ENCODE measurements around the gene SMTNL2. TPM values are rescaled to one million over a fixed set of nuclear protein-coding genes. Genes with fewer than 3 reads are reported as not detected.
"Not testable (repeated sequence)": the region's sequence is repeated elsewhere in the genome, so short reads cannot be mapped to it uniquely, and the experiment has no call there.

The SMTNL2 gene
- polyA plus RNA-seq, 1 of the 3 experiments (the other 2 are of a cell fraction), result not detected

- DNase-seq, result no peak
- Histone ChIP-seq H3F3A (replicated peaks; ENCODE audit: insufficient read depth) (no peaks in the 10 kb centered on the region), H3K27me3 (ENCODE audit: insufficient read depth) (peaks cover 13% of the 10 kb centered on the region; the same call in 1 of the 2 replicates), H3K79me2 (ENCODE audit: insufficient read depth) (no peaks in the 10 kb centered on the region), H3K9me2 (no peaks in the 10 kb centered on the region), H3K9ac (no peak overlapping the region), H3K4me1 (ENCODE audit: control insufficient read depth in 1 of 2, insufficient read depth in 2 of 2, low read depth in 1 of 2, low read length in 1 of 2) (no peaks in the 10 kb centered on the region; a peak in 1 of 4 replicates), H2AFZ (ENCODE audit: low read depth) (no peak overlapping the region), H3K9me3 (0 out of 2 replicates have a peak, but pooled peaks cover 6% of the 10 kb centered on the region), H3K36me3 (replicated peaks in 1 of 2; ENCODE audit: control insufficient read depth in 1 of 2, insufficient read depth in 2 of 2, low read length in 1 of 2) (no peaks in the 10 kb centered on the region), H3K4me2 (no peak overlapping the region), H3K4me3 (ENCODE audit: low read depth in 2 of 2, low read length in 1 of 2) (no peak overlapping the region), H3K27ac (ENCODE audit: low read depth in 2 of 2, low read length in 1 of 2) (no peak overlapping the region), H4K20me1 (ENCODE audit: insufficient read depth) (no peaks in the 10 kb centered on the region)
- TF ChIP-seq, protein P1, sequence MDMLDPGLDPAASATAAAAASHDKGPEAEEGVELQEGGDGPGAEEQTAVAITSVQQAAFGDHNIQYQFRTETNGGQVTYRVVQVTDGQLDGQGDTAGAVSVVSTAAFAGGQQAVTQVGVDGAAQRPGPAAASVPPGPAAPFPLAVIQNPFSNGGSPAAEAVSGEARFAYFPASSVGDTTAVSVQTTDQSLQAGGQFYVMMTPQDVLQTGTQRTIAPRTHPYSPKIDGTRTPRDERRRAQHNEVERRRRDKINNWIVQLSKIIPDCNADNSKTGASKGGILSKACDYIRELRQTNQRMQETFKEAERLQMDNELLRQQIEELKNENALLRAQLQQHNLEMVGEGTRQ (IDR thresholded peaks at IDR 0.05; ENCODE audit: borderline replicate concordance, low read depth, low read length), result no peak
- no peak for TF ChIP-seq TCF12 (IDR thresholded peaks at IDR 0.05)
- no peak for TF ChIP-seq ELF1 (IDR thresholded peaks at IDR 0.05)
- 69% methylated on average over 1 of the region's 1 CpG for WGBS (ENCODE audit: low lambda C conversion rate)
- CTCF ChIA-PET, result interaction anchor here (0.7 to 7.1 kb wide), 6 partner anchors 17 to 55 kb away, joined by 3 to 237 read pairs (median 3); no protein-coding TSS in a partner anchor
- POLR2A ChIA-PET, result no interaction called here
Measured at GRCh38 chr17:4622375-4622774, 38.0 kb downstream of the SMTNL2 start.

GRCh38 chr17:4623249-4623648, 38.9 kb downstream of the SMTNL2 start:
- no peak for DNase-seq
- Histone ChIP-seq H3K27ac (ENCODE audit: low read depth in 2 of 2, low read length in 1 of 2) (no peak overlapping the region), H3K4me1 (ENCODE audit: control insufficient read depth in 1 of 2, insufficient read depth in 2 of 2, low read depth in 1 of 2, low read length in 1 of 2) (no peaks in the 10 kb centered on the region), H4K20me1 (ENCODE audit: insufficient read depth) (no peaks in the 10 kb centered on the region), H3K9me2 (no peaks in the 10 kb centered on the region), H3K27me3 (ENCODE audit: insufficient read depth) (peaks cover 13% of the 10 kb centered on the region; the same call in 1 of the 2 replicates), H3K79me2 (ENCODE audit: insufficient read depth) (no peaks in the 10 kb centered on the region), H3K4me2 (no peak overlapping the region), H3K36me3 (replicated peaks in 1 of 2; ENCODE audit: control insufficient read depth in 1 of 2, insufficient read depth in 2 of 2, low read length in 1 of 2) (no peaks in the 10 kb centered on the region), H2AFZ (ENCODE audit: low read depth) (no peak overlapping the region), H3K9me3 (0 out of 2 replicates have a peak, but pooled peaks cover 6% of the 10 kb centered on the region), H3K9ac (no peak overlapping the region), H3F3A (replicated peaks; ENCODE audit: insufficient read depth) (no peaks in the 10 kb centered on the region), H3K4me3 (ENCODE audit: low read depth in 2 of 2, low read length in 1 of 2) (no peak overlapping the region)
- ChIA-PET POLR2A (interaction anchor here (0.6 kb wide), 1 partner anchor 14 kb away, joined by 3 read pairs; no protein-coding TSS in a partner anchor), CTCF (interaction anchor here (0.9 to 7.1 kb wide), 4 partner anchors 22 to 56 kb away, joined by 3 to 237 read pairs (median 13); no protein-coding TSS in a partner anchor)
- TF ChIP-seq SMC3 (IDR thresholded peaks at IDR 0.05; ENCODE audit: low read depth, low read length), result no peak
- no peak for TF ChIP-seq MXI1 (IDR thresholded peaks at IDR 0.05; ENCODE audit: low read depth, low read length)
- no peak for TF ChIP-seq ELF1 (IDR thresholded peaks at IDR 0.05)
- no peak for TF ChIP-seq GATA2 (CRISPR knock-in tag; IDR thresholded peaks at IDR 0.05)
- TF ChIP-seq, protein P1 (IDR thresholded peaks at IDR 0.05; ENCODE audit: borderline replicate concordance, low read depth, low read length), result no peak
- 31% methylated on average over 2 of the region's 2 CpGs for WGBS (ENCODE audit: low lambda C conversion rate)

- H3K27me3 ChIP-seq (ENCODE audit: insufficient read depth), result peaks cover 17% of the 10 kb centered on the region; the same call in 1 of the 2 replicates
- POLR2A ChIA-PET; H3K9me2 ChIP-seq; H3K9ac ChIP-seq; H2AFZ ChIP-seq (ENCODE audit: low read depth); H3K4me1 ChIP-seq (ENCODE audit: control insufficient read depth in 1 of 2, insufficient read depth in 2 of 2, low read depth in 1 of 2, low read length in 1 of 2); H3K79me2 ChIP-seq (ENCODE audit: insufficient read depth); H3K4me3 ChIP-seq (ENCODE audit: low read depth in 2 of 2, low read length in 1 of 2); H3F3A ChIP-seq (replicated peaks; ENCODE audit: insufficient read depth); H4K20me1 ChIP-seq (ENCODE audit: insufficient read depth); H3K4me2 ChIP-seq; H3K36me3 ChIP-seq (replicated peaks in 1 of 2; ENCODE audit: control insufficient read depth in 1 of 2, insufficient read depth in 2 of 2, low read length in 1 of 2); H3K9me3 ChIP-seq; H3K27ac ChIP-seq (ENCODE audit: low read depth in 2 of 2, low read length in 1 of 2); DNase-seq: not testable (repeated sequence)
- 46% methylated on average over 3 of the region's 3 CpGs for WGBS (ENCODE audit: low lambda C conversion rate)
- CTCF ChIA-PET, result interaction anchor here (0.6 to 7.1 kb wide), 20 partner anchors 8 to 409 kb away, joined by 3 to 237 read pairs (median 10); partner anchors contain the start of genes GGT6, SMTNL2 and VMO1
Measured at GRCh38 chr17:4624451-4624911, 40.2 kb downstream of the SMTNL2 start.

All from SK-N-SH (cell line).